Adrenal gland (tissue), 12 donors: Measurements from ENCODE around the gene PBLD. TPM values are rescaled to one million over a fixed set of nuclear protein-coding genes. Genes with fewer than 3 reads are reported as not detected.

ENCODE experiments used
- DNase-seq, 7 donors: peaks; one replicate each; pipeline ENCODE4 v3.0.0-alpha.2; 2019 to 2020
- H3K27ac ChIP-seq, 5 donors: fragments of 200-600 bp; sonication (generic) in 4 of 5; 1 replicate in 3 of 5; 2 replicates in 2 of 5; pipeline versions ENCODE4 v1.5.1 to v1.8.0; 2016 to 2020; ENCODE audit warnings: mild to moderate bottlenecking in 1 of 5
- H3K27me3 ChIP-seq: fragments of 200-600 bp; 2 replicates; pipeline ENCODE4 v1.8.0; 2021
- H3K36me3 ChIP-seq, 2 donors: fragments of 200-600 bp; replicated peaks in 1 of 2; 1 replicate in 1 of 2; 2 replicates in 1 of 2; pipeline versions ENCODE4 v1.5.1 to v1.8.0; 2018 to 2022
- H3K4me1 ChIP-seq, 2 donors: fragments of 200-600 bp; replicated peaks in 1 of 2; 1 replicate in 1 of 2; 2 replicates in 1 of 2; pipeline versions ENCODE4 v1.5.1 to v1.8.0; 2018 to 2021
- H3K4me3 ChIP-seq, 4 donors: fragments of 200-600 bp; sonication (generic) in 3 of 4; one replicate each; pipeline ENCODE4 v1.5.1; 2016 to 2018
- H3K9me3 ChIP-seq, 3 donors: fragments of 200-600 bp; sonication (generic) in 1 of 3; replicated peaks in 1 of 3; 1 replicate in 2 of 3; 2 replicates in 1 of 3; pipeline versions ENCODE4 v1.5.1 to v1.8.0; 2016 to 2021
- POLR2A ChIP-seq, 2 donors: fragments of 450-650 bp; IDR thresholded peaks; one replicate each; pipeline ENCODE4 v1.6.1; 2017; ENCODE audit warnings: antibody characterized with exemption in 2 of 2, mild to moderate bottlenecking in 2 of 2, moderate library complexity in 1 of 2
- WGBS, 4 donors: extraction: QIAGEN DNeasy Blood & Tissue Kit in 2 of 4; methylation state at CpG; one replicate each; pipeline versions ENCODE4 v1.1.5 to v1.1.7; 2013 to 2017; 5-methylcytosine and 5-hydroxymethylcytosine counted together
- intact Hi-C, 2 donors: fragments of 100-400 bp; cut with DNase I; formaldehyde crosslinking; loops; one replicate each; pipeline versions ENCODE4 v1.14.1 to v1.15.0; 2022 to 2023
- polyA plus RNA-seq, 3 donors: library from polyadenylated mRNA; stranded (reverse); fragments of 200-250 nt in 2 of 3; fragments of 350-450 nt in 1 of 3; fragmentation: Illumina TruSeq in 1 of 3; extraction: RNeasy Lipid Tissue Mini Kit (QIAGEN cat#74804) in 1 of 3; gene quantifications; one replicate each; pipeline ENCODE4 v1.2.3, GENCODE V29; 2013 to 2014
- total RNA-seq, 9 donors: library from RNA; depleted of rRNA in 4 of 9; stranded (reverse); fragments of >200 nt in 4 of 9; fragments of 120-200 nt in 1 of 9; fragmentation: NEBNext Ultra II Directional in 1 of 9; extraction: Animal tissue kit (Norgen Biotek cat#: 25700) in 1 of 9; gene quantifications; one replicate each; pipeline versions ENCODE4 v1.1.0 to v1.2.4, GENCODE V29; 2013 to 2023
- TF ChIP-seq, protein P1 (sequence below), 6 experiments: fragments of 450-650 bp in 4 of 6; fragments of 200-600 bp in 2 of 6; sonication (generic) in 1 of 6; IDR thresholded peaks; 1 replicate in 5 of 6; 2 replicates in 1 of 6; pipeline versions ENCODE4 v1.5.1 to v1.8.0; 2016 to 2021; ENCODE audit warnings: antibody characterized with exemption in 6 of 6, mild to moderate bottlenecking in 2 of 6, moderate library complexity in 1 of 6
- donor health status: healthy with polysubstance abuse.
- donor health status: Bipolar disorder and iron deficiency.
- donor health status: DM: yes; HTN: yes; CAD: no.
- donor health status: DM: no; HTN: no; CAD: no.
- donor health status: DM: no; HTN: no; CAD: no.
- donor health status: DM: yes; HTN: yes; CAD: no.

PBLD gene
- total and polyA plus RNA-seq, 12 donors, result 6.8 to 32.9 (median 18.7) TPM

- peaks cover 0 to 3% (median 0%) of the 10 kb centered on the region in 3 donors for H3K9me3 ChIP-seq
- TF ChIP-seq POLR2A (IDR thresholded peaks at IDR 0.05), result no peak
- TF ChIP-seq, protein P1, sequence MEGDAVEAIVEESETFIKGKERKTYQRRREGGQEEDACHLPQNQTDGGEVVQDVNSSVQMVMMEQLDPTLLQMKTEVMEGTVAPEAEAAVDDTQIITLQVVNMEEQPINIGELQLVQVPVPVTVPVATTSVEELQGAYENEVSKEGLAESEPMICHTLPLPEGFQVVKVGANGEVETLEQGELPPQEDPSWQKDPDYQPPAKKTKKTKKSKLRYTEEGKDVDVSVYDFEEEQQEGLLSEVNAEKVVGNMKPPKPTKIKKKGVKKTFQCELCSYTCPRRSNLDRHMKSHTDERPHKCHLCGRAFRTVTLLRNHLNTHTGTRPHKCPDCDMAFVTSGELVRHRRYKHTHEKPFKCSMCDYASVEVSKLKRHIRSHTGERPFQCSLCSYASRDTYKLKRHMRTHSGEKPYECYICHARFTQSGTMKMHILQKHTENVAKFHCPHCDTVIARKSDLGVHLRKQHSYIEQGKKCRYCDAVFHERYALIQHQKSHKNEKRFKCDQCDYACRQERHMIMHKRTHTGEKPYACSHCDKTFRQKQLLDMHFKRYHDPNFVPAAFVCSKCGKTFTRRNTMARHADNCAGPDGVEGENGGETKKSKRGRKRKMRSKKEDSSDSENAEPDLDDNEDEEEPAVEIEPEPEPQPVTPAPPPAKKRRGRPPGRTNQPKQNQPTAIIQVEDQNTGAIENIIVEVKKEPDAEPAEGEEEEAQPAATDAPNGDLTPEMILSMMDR (IDR thresholded peaks at IDR 0.05), result no peak
- 95 to 99% (median 97%) methylated on average over 5 of the region's 5 CpGs for WGBS, 4 donors
- DNase-seq, result no peak
- no peak overlapping the region for H3K27ac ChIP-seq
- no peaks in the 10 kb centered on the region for H3K27me3 ChIP-seq
- no peaks in the 10 kb centered on the region for H3K4me1 ChIP-seq
- intact Hi-C loops, result loop anchor here in 1 of 2 donors (10.0 kb wide), 1 partner anchor 382 kb away; no protein-coding TSS in a partner anchor
- no peak overlapping the region for H3K4me3 ChIP-seq
- peaks cover 0 to 29% of the 10 kb centered on the region in 2 donors for H3K36me3 ChIP-seq
These were observed 33.9 kb upstream of the PBLD start for GRCh38 chr10:68366600-68366999.

DNA sequence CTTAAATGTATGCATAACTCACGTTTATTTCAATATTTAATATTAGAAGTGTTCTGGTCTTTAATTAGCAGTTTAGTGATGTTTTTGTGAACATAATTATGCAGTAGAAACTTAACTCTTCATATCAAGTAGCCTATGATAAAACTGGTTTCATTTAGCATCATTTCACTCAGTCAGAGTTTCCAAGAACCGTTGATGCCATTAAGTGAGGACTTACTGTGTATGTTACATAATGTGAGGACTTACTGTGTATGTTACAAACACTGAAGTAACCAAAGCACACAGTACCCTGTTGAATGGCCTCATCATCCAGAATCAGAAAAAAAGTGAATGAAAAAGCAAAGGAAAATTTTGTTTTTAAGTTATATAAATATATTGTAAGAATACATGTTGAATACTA lies 32.9 kb upstream of the PBLD start:
- 84 to 91% (median 86%) methylated on average over 2 of the region's 2 CpGs for WGBS, 4 donors
- Histone ChIP-seq H3K27ac (no peak overlapping the region), H3K36me3 (peaks cover 0 to 31% of the 10 kb centered on the region in 2 donors), H3K4me1 (no peaks in the 10 kb centered on the region), H3K4me3 (no peak overlapping the region), H3K27me3 (no peaks in the 10 kb centered on the region), H3K9me3 (no peaks in the 10 kb centered on the region)
- no peak for DNase-seq
- TF ChIP-seq POLR2A (IDR thresholded peaks at IDR 0.05), result no peak
- TF ChIP-seq, protein P1 (IDR thresholded peaks at IDR 0.05), result no peak
- intact Hi-C loops, result loop anchor here in 1 of 2 donors (10.0 kb wide), 1 partner anchor 381 kb away; no protein-coding TSS in a partner anchor

GRCh38 chr10:68364101-68364886 lies 31.6 kb upstream of the PBLD start:
- WGBS, 4 donors, result 80 to 87% (median 84%) methylated on average over 3 of the region's 3 CpGs
- H3K27ac ChIP-seq, result no peak overlapping the region
- intact Hi-C loops, result loop anchor here in 1 of 2 donors (10.0 kb wide), 1 partner anchor 379 kb away; no protein-coding TSS in a partner anchor
- no peak overlapping the region for H3K4me3 ChIP-seq
- no peaks in the 10 kb centered on the region for H3K27me3 ChIP-seq
- no peak for DNase-seq
- H3K36me3 ChIP-seq, result peaks cover 0 to 31% of the 10 kb centered on the region in 2 donors
- H3K4me1 ChIP-seq, result no peaks in the 10 kb centered on the region
- no peaks in the 10 kb centered on the region for H3K9me3 ChIP-seq
- TF ChIP-seq, protein P1 (IDR thresholded peaks at IDR 0.05), result no peak
- no peak for TF ChIP-seq POLR2A (IDR thresholded peaks at IDR 0.05)

DNA sequence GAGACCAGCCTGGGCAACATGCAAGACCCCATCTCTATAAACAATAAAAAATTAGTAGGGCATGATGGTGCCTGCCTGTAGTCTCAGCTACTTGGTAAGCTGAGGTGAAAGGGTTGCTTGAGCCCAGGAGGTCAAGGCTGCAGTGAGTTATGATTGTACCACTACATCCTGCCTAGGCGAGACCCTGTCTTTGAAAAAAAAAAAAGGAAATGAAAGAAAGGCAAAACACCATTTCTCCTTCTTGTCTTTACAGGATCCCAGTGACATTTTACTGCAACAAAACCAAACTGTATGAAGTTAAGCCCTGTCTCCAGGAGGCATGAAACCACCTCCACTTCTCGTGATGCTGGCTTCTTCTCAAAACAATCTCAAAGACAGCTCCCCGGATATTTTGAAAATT lies 29.9 kb upstream of the PBLD start:
- H3K36me3 ChIP-seq, result peaks cover 0 to 31% of the 10 kb centered on the region in 2 donors
- TF ChIP-seq, protein P1 (IDR thresholded peaks at IDR 0.05), result no peak
- no peak for TF ChIP-seq POLR2A (IDR thresholded peaks at IDR 0.05)
- intact Hi-C loops, result loop anchor here in 1 of 2 donors (10.0 kb wide), 1 partner anchor 378 kb away; no protein-coding TSS in a partner anchor
- no peak overlapping the region for H3K4me3 ChIP-seq
- no peak for DNase-seq
- H3K9me3 ChIP-seq, result no peaks in the 10 kb centered on the region
- H3K27ac ChIP-seq, result no peak overlapping the region
- no peaks in the 10 kb centered on the region for H3K27me3 ChIP-seq
- WGBS, 4 donors, result 71 to 84% (median 75%) methylated on average over 3 of the region's 3 CpGs
- H3K4me1 ChIP-seq, result no peaks in the 10 kb centered on the region
